Measurements from ENCODE around the gene GNB2.
"Not testable (repeated sequence)": the region's sequence is repeated elsewhere in the genome, so short reads cannot be mapped to it uniquely, and the experiment has no call there.

Gene GNB2

DNA sequence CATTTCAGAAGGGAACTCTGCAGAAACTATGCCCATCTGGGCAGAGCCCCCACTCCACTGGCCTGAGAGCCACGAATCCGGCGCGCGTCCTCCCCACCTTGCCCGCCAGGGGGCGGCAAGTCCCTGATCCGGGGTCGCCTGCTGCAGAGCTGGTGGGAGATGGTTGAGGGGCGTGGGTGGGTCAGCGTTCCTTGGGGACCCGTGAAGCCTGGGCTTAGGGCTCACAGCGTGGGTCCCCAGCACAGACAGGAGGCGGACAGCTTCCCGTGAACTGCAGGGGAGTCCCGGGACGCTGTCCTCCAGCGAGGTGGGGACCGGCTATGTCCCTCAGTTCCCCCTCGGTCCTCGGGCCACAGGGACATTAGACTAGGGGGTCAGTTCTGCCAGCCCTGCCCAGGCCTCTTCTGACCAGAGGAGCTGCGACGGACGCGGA lies 31.8 kb downstream of the GNB2 start:
- DNase-seq: peak; percentile 13

DNA sequence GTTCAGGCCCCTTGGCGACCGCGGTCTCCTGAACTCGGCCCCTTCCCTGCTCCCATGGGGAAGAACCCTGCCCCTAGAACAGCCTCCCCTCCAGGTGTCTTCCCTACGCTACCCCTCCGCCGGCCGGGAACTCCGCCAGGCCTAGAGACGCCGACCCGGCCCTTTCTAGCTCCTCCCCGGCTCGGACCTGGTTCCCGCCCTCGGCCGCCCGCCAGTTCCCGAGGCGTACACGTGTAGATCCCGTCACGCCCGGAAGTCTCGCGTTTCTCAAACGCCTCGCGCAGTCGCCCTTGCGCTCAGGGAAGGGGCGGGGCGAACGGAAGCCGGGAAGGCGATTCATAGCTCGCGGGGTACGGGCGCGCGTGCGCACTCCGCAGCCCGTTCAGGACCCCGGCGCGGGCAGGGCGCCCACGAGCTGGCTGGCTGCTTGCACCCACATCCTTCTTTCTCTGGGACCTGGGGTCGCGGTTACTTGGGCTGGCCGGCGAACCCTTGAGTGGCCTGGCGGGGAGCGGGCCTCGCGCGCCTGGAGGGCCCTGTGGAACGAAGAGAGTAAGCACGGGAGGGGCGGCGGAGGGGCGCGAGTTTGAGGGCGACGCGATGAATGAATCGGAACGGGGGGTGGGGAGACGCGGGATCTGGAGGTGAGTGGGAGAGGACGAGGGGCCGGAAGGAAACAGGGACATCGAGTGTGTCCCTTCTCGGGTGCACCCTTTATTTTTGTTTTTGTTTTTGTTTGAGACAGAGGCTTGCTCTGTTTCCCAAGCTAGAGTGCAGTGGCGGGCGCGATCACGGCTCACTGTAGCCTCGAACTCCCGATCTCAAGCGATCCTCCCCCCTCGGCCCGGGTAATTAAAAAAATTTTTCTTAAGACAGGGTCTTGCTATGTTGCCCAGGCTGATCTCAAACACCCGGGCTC lies 32.5 kb downstream of the GNB2 start, which contains the start of gene POP7:
TSS of gene POP7 (plus strand) at position 369 of the 919 bp plus-strand sequence. CDS start 710 bp downstream, outside the sequence.
- DNase-seq: peak; percentile 97

DNA sequence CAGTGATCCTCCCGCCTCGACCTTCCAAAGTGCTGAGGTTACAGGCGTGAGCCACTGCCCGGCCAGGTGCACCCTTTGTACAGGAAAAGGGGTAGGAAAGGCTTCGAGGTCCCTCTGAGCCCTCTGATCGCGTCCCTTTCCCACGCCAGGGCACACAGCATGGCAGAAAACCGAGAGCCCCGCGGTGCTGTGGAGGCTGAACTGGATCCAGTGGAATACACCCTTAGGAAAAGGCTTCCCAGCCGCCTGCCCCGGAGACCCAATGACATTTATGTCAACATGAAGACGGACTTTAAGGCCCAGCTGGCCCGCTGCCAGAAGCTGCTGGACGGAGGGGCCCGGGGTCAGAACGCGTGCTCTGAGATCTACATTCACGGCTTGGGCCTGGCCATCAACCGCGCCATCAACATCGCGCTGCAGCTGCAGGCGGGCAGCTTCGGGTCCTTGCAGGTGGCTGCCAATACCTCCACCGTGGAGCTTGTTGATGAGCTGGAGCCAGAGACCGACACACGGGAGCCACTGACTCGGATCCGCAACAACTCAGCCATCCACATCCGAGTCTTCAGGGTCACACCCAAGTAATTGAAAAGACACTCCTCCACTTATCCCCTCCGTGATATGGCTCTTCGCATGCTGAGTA lies 33.3 kb downstream of the GNB2 start:
- no peak for DNase-seq

DNA sequence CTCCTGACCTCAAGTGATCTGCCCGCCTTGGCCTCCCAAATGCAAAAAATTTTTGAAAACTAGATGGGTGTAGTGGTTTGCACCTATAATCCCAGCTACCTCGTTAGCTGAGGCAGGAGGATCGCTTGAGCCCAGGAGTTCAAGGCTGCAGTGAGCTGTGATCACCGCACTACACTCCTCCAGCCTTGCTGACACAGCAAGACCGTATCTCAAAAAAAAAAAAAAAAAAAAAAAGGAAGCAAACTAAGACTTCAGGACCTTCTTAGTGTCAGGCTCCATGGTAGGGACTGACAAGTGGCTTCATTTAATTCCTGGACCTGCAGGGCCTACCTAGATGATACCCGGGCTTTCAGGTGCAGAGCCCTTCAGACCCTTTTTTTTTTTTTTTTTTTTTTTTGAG lies 34.9 kb downstream of the GNB2 start:
- no peak for DNase-seq

DNA sequence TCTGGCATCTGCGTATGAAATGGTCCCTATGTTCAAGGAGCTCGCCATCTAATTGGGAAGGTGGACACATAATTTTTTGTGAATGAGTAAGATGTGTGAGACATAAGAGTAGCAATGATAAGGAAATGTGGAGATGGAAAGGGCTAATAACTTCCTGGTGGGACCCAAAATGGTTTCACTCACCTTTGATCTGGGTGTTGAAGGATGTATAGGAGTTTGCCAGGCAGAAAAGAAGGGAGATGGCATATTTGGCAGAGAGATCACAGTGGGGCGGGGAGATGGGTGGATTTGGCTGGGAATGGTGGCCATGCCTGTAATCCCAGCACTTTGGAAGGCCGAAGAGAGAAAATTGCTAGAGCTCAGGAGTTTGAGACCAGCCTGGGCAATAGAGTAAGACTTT lies 36.9 kb downstream of the GNB2 start:
- no peak for DNase-seq

DNA sequence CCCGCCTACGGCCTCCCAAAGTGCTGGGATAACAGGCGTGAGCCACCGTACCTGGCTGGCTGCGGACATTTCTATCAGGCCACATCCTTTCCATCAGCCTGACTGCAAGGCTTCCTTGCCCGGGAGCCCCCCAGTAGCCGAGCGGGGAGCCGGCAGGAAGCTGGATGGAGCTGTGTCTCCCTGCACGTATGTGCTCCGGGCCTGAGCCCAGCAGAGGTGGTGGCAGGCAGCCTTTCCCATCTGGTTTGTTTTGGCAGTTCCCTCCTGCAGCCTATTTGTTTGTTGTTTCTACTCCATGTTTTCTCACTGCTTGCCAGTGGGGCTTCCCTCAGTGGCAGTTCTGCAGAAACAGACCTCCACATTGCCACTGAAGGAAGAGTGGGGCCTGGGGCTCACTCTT lies 37.8 kb downstream of the GNB2 start:
- no peak for DNase-seq

DNA sequence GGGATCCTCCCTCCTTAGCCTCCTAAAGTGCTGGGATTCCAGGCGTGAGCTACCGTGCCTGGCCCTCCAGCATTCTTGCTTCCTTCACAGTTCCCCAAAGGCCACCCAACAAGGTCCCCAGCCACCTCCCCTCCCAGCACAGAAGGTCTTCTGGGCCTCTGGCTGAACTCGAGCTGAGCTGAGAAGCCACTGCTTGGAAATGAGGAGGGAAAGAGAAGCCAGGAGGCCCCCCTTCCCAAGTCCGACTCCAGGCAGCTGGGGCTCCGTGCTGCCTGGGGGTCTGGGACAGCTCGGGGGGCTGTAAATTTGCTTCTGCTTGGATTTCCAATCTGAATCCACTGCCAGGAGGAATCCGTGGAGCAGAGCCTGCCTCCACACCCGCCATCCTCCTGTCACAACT lies 41.2 kb downstream of the GNB2 start:
- no peak for DNase-seq

DNA sequence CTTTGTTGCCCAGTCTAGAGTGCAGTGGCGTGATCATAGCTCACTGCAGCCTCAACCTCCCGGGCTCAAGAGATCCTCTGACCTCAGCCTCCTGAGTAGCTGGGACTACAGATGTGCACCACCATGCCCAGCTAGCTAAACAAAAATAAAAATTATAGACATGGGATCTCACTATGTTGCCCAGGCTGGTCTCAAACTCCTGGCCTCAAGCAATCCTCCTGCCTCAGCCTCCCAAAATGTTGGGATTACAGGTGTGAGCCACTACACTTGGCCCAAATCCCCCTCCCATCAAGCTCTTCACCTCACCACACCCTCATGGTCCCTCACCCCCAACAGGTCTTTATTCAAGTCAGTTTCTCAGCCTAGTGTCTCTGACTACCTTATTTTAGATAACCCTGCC lies 43.5 kb downstream of the GNB2 start:
- DNase-seq: not testable (repeated sequence)

DNA sequence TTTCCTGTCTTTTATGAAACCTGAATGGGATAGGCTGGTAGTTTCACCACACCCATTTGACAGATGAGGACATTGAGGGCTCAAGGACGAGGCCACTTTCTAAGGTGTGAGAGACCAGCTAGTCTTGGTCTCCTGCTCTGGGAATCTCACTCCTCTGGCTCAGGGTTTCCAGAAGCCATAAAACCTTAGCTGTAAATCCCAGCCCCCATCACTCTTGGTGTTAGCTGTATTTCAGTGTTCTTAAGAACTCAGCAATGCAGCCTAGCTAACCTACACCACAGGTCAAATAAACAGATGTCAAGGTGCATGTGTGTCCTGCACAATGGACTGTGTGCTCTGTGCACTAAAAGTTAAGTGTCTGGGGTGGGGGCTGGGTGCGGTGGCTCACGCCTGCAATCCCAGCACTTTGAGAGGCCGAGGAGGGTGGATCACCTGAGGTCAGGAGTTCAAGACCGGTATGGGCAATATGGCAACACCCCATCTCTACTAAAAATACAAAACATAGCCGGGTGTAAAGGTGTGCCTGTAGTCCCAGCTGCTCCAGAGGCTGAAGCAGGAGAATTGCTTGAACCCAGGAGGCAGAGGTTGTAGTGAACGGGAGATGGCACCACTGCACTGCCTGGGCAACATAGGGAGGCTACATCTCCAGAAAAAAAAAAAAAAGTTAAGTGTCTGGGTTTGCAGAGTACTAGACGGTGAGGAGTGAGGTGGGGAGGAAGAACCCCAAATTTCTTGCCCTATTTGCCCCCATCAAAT lies 46.2 kb downstream of the GNB2 start:
- DNase-seq: no peak

DNA sequence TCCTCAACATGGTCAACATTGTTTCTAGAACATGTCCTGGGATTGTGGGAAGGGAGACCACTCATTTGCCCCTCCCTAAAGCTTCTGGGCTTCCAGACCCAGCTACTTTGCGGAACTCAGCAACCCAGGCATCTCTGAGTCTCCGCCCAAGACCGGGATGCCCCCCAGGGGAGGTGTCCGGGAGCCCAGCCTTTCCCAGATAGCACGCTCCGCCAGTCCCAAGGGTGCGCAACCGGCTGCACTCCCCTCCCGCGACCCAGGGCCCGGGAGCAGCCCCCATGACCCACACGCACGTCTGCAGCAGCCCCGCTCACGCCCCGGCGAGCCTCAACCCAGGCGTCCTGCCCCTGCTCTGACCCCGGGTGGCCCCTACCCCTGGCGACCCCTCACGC lies 46.7 kb downstream of the GNB2 start, which contains the start of gene EPO:
TSS of gene EPO (plus strand) at position 190 of the 392 bp plus-strand sequence. CDS start 513 bp downstream, outside the sequence.
- no peak for DNase-seq

DNA sequence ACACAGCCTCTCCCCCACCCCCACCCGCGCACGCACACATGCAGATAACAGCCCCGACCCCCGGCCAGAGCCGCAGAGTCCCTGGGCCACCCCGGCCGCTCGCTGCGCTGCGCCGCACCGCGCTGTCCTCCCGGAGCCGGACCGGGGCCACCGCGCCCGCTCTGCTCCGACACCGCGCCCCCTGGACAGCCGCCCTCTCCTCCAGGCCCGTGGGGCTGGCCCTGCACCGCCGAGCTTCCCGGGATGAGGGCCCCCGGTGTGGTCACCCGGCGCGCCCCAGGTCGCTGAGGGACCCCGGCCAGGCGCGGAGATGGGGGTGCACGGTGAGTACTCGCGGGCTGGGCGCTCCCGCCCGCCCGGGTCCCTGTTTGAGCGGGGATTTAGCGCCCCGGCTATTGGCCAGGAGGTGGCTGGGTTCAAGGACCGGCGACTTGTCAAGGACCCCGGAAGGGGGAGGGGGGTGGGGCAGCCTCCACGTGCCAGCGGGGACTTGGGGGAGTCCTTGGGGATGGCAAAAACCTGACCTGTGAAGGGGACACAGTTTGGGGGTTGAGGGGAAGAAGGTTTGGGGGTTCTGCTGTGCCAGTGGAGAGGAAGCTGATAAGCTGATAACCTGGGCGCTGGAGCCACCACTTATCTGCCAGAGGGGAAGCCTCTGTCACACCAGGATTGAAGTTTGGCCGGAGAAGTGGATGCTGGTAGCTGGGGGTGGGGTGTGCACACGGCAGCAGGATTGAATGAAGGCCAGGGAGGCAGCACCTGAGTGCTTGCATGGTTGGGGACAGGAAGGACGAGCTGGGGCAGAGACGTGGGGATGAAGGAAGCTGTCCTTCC lies 47.3 kb downstream of the GNB2 start:
- no peak for DNase-seq

DNA sequence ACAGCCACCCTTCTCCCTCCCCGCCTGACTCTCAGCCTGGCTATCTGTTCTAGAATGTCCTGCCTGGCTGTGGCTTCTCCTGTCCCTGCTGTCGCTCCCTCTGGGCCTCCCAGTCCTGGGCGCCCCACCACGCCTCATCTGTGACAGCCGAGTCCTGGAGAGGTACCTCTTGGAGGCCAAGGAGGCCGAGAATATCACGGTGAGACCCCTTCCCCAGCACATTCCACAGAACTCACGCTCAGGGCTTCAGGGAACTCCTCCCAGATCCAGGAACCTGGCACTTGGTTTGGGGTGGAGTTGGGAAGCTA lies 47.9 kb downstream of the GNB2 start:
- no peak for DNase-seq

DNA sequence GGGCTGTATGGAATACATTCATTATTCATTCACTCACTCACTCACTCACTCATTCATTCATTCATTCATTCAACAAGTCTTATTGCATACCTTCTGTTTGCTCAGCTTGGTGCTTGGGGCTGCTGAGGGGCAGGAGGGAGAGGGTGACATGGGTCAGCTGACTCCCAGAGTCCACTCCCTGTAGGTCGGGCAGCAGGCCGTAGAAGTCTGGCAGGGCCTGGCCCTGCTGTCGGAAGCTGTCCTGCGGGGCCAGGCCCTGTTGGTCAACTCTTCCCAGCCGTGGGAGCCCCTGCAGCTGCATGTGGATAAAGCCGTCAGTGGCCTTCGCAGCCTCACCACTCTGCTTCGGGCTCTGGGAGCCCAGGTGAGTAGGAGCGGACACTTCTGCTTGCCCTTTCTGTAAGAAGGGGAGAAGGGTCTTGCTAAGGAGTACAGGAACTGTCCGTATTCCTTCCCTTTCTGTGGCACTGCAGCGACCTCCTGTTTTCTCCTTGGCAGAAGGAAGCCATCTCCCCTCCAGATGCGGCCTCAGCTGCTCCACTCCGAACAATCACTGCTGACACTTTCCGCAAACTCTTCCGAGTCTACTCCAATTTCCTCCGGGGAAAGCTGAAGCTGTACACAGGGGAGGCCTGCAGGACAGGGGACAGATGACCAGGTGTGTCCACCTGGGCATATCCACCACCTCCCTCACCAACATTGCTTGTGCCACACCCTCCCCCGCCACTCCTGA lies 49.1 kb downstream of the GNB2 start:
- no peak for DNase-seq

DNA sequence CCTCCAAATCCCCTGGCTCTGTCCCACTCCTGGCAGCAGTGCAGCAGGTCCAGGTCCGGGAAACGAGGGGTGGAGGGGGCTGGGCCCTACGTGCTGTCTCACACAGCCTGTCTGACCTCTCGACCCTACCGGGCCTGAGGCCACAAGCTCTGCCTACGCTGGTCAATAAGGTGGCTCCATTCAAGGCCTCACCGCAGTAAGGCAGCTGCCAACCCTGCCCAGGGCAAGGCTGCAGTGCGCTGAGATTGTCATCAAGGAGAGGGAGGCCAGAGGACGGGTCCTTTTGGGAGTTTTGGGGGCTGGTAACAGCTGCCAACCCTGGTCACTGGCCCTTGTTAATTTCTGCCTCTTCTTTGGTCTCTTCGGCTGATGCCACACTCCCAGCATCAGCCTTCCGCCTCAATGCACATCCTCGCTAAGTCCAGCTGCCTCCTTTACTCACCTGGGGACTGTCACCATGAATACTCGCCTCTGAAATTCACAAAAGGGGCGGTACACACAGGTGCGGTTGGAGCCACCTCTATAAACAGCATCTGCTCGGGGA lies 50.3 kb downstream of the GNB2 start:
- DNase-seq: no peak

DNA sequence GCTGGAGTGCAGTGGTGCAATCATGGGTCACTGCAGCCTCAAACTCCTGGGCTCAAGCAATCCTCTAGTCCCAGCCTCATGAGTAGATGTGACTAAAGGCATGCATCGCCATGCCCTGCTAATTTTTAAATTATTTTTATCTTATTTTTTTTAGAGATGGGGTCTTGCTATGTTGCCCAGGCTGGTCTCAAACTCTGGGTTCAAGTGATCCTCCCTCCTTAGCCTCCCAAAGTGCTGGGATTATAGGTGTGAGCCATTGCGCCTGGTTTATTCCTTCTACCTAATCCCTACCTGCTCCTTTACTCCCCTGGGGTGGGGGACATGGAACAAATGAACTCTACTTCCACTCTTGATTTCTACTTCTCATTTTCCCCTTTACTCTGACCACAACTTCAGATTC lies 50.8 kb downstream of the GNB2 start:
- not testable (repeated sequence) for DNase-seq

DNA sequence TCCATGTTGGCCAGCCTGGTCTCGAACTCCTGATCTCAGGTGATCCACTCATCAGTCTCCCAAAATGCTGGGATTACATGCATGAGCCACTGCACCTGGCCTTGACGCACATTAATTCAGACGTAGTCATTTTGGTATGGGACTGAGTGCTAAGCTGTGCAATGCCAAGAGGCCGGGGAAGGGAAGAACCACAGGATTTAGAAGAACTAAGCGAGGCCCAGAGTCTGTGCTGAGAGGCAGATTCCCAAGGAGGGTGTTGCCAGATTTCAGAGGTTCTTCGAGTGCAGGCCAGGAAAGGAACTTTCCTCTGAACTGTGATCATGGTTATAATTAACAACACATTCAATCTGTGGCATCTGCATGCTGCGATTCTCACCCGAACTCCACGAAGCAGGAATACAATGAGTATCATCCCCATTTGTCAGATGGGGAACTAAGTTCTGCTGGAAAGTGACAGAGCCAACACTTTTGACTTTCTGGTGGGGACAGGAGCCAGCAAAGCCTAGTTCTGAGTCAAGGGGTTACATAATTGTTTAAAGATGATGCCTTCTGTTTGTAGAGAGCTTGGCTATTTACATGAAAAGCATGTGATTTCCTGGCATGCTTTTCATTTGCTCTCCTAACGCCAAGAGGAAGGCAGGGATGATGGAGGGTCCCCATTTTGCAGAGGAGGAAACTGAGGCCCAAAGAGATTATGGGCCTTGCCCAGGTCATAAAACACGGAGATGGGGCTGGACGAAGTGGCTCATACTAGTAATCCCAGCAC lies 53.6 kb downstream of the GNB2 start:
- DNase-seq: no peak

DNA sequence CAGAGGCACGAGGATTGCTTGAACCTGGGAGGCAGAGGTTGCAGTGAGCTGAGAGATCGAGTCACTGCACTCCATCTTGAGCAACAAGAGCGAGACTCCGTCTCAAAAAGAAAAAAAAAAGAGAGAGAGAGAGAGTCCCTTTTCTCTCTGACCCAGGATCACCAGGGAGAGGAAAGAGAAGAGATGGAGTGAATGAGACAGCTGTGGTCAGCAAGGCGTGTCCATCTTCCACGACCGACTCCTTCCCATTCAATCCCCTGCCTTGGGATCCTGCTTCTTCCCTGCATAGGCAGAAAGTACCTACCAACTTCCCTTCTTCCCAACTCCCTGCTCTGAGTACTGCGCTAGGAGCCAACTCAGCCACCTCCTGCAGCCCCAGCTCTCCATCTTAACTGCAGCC lies 54.7 kb downstream of the GNB2 start:
- DNase-seq: no peak

Measured in DMS153 (cell line).